Measurements from ENCODE around the gene NR2F2.

Gene NR2F2

DNA sequence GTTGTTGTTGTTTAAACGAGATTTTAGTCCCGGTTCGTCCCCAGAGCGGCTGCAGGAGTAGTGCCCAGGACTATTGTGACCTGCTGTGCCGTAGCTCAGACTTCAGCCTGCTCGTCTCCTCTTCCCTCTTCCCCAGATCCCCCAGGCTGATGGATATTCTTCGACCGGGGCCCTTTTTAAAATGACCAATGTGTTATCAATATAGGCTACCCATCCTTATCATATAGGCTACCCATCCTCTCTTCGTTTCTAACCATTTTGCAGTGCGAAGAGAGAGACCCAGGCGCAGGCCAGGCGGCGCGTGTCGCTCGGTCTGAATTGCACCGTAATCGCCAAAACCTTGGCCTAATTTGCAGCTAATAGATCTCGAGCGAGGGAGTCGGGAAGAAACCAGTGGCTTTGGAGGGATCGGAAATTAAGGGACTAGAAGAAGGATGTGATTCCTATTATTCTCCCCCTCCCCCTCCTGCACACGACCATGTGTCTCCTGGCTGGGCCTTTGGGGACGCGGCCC, 23.0 kb downstream of the NR2F2 start:
- DNase-seq (ENCODE audit: low read depth in 3 of 3): no peak

DNA sequence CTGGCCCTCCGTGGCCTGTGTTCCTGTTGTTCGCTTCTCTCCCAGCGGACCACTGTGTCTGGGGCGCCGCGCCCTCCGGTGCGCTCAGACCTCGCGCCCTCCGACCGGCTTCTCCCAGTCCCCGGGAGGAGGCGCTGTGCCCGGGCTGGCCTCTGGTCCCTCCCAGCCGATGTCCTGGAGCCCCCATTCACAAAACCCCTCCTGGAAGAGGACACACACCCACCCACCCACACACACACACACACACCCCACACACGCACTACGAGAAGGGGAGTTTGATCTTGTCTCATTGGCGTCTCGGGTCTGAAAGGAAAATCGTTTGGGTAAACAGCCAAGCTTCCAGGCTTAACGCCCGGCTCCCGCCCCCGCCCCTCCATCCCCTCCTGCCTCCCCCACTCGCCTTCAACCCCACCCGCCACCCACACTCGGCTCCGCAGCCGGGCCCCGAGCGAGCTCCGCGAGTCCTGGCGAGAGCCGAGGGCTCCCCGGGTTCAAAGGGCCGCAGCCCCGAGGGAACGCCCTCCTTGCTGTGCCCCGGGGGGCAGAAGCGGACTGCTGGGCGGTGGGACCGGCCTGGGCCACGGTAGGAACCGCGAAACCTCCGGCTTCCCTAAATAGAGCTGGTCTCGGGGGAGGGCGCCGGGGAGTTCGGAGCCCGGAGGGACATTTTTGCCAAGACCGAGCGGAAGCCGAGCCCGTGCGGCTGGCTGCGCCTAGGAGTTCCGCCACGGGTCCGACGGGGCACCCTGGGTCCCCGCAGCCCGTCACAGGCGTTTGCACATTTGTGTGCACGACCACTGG, 23.6 kb downstream of the NR2F2 start:
- DNase-seq (ENCODE audit: low read depth in 3 of 3): no peak

DNA sequence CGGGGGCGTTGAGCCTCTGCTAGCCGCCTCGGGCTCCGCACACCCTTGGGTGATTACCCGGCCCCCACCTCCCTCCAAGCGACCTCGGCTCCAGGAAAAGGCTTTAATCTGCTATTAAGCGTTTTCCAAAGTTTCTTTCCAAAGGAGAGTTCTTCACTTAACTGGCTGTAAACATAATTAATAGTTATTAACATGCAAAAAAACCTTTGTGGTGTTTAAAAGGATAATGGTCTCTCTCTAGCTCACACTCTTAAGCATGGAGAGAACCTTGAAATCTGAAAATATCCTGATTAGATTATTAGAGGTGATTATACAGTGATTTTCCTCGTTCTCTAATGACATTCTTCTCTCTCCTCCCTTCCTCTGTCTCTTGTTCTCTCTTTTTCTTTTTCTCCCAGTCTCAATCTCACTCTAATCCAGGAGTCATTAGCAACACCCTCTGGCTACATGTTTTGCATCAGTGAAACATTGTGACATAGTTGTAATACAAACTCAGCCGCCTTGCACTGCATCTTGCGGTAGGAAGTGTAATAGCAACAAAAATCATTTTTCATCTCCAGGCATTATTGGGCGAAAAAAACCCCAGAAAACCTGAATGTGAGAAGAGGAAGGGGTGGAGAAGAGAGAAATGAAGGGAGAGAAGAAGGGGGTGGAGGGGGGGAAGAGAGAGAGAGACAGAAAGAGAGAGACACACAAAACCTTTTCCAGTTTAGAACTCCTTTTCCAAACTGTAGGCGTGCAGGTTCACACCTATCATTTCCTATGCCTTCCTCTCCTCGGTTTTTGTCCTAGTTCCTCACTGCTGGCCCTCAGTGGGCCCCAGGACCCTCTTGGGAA, 24.4 kb downstream of the NR2F2 start:
- no peak for DNase-seq (ENCODE audit: low read depth in 3 of 3)

DNA sequence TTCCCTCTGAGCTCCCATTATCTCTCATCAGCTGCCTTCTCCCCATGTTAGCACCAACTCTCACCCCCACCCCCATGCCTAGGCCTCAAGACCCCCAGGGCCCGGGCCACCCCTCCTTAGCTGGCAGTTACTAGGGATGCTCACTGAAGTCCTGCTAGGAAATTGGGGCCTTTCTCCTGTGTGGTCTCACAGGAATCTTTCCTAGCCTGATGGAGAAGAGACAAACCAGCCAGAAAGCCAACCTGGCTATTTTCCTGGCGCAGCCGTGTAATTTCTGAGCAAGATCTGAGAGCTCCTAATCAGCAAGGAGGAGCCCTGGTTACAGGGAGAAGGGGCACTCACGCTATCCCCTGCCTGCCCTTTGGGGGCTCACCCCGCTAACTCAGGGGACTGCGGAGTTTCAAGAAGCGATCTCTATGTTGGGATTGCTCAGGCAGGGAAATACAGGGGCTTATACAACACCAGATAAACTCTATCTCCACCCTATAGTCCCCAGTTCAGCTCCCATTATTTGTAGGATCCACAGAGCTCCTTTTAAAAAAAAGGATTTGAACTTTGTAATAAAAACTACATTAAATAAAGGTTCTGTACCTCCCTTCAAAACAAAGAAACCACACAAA, 25.2 kb downstream of the NR2F2 start:
- DNase-seq (ENCODE audit: low read depth in 3 of 3): no peak

DNA sequence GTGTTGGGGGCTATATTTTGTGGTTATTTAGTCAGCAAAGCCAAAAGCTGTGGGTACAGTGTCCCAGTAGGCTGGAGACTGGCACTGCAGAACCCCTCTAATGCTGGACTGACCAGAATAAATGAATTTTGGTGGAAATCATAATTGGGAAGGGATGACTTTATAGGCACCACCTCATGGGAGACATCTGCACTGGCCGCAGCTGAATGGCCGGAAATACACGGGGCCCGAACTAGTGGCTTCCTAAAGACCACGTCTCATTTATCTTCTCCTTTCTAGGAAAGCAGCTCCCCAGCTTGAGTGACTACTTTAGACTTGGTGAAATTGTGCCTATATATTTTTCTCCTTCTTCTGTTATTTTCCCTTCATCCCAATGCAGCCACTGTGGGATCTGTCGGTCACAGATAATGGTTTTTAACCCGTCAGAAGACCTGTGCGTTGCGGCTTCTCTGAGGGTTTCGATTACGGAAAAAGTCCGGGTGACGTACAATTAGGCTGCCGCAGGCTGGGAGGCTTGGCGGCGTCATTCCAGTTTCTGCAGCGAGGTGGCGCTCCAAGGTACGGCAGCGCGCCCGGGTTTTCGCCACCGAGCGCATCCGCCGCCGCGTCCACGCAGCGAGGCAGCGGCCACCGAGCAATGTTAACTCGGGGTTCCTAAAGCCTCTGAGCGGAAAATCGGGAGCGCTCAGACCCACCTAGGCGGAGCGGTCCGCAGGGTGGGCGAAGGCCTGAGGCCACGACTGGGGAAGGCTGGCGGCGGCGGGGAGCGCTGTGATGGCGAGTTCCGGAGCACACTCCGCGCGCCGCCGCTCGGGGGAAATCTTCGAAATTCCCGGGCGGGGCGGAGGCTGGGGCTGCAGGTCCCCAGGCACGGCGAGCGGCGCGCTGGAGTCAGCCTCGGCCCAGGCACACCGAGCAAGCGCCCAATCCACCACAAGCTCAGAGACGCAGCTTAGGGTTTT, 26.3 kb downstream of the NR2F2 start:
- DNase-seq (ENCODE audit: low read depth in 3 of 3): peak; percentile 55 to 64 (median 62)

DNA sequence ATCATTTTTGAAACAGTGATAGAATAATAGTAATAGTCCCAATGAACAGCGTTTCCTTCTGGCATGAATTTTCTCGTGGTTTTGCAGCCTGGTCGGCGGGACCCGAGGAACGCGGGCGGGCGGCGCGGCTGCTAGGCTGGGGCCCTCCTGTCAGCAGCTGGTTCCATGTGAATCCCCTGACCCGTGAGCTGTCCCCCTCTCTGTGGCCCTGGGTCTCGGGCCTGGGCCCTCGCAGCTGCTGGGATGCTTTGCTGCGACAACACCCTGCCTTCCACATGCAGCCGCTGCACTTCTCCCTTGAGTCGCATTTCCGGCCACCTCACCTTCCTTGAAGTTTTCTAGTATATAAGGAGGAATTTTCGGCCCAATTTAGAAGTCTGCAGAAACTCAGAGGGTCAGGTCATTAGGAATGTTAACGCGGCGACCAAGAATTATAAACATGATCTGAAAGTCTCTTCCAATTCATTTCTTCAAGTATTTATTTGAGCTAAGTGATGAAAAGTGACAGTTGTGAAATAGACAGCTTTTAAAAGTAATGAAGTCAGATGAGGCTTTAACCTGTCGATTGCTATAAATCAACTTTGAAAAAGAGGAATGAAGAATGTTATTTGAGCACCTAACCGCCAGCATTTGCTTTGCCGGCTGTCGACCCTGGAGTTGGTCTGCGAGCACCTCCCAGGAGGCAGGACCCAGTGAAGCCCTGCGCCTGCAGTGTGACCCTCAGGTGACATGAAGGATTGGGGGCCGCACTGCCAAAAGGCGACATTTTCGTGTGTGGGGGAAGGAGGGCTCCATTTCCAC, 27.7 kb downstream of the NR2F2 start:
- DNase-seq (ENCODE audit: low read depth in 3 of 3): no peak

DNA sequence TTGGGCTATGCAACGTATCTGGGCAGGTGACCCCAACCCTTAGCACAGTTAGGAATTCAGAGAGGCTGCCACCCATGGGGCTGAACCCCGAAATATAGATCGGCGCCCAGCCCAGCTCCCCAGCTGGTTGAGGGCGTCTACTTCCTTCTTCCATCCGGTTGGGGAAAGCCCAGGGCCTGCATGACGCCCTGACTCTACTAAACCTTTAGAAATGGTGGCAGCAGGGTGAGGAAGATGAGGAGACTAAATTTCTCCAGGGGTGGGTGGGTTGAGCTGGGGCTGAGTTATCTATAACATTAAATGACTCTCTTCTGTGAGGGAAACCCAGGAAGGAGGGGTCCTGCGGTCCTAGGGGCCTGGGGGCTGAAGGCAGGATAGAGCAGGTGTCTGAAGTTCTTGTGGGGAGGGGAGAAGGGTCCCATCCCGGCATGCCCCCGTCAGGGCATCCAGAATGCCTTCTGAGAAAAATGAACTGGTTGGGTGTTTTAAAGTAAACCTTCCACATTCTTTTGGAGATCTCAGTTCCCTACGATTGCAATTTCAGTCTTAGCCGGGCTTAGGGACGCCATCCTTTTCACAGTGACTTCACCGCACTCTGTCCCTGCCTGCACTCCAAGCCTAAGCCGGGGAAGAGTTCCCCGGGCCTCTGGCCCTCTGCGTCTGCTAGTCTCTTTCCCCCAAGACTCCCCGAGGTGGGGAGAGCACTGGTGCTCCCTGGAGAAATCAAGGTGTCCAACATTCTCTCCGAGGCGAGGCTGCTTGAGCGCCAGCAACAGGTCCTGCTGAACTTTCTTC, 28.5 kb downstream of the NR2F2 start:
- DNase-seq (ENCODE audit: low read depth in 3 of 3): no peak

DNA sequence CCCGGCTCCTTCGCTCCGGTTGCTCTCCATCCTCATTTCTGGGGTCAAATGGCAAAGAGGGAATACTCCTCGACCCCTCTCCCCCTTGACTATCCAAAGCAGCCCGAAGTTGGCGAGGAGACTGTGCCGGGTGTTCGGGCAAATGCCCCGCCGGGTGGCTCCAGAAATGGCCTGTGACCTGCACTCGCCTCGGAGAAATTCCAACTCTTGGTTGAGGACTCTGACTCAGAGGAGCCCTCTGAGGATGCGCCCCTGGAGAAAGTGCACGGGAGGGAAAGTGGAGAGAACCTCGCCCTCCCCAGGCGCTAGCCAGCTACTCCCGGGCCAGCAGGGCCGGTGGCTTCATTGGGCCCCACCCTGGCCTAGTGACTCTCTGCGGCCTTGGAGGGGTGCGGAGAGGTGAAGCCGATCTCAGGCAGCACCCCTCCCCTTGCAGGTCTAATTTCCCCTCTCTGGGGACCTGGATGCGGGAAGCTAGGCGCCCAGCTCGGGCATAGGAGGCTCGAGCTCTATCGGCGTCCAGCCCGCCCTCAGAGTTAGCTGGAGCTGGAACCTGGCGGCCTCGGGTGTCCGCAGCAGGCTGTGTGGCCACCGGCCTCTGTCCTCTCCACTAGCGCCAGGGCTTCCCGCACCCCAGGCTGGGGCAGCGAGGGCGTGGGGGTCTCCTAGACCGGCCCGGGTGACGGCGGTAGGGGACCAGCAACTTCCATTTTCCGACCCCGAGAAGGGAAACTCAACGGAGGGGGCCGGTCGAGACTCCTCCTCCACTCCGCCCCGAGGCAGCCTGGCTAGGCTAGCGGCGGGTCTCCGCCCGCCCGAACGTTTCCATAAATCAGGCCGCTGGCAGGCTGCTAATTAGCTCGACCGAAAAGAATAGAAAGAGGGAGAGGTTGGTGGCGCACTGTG, 29.4 kb downstream of the NR2F2 start:
- DNase-seq (ENCODE audit: low read depth in 3 of 3): no peak

DNA sequence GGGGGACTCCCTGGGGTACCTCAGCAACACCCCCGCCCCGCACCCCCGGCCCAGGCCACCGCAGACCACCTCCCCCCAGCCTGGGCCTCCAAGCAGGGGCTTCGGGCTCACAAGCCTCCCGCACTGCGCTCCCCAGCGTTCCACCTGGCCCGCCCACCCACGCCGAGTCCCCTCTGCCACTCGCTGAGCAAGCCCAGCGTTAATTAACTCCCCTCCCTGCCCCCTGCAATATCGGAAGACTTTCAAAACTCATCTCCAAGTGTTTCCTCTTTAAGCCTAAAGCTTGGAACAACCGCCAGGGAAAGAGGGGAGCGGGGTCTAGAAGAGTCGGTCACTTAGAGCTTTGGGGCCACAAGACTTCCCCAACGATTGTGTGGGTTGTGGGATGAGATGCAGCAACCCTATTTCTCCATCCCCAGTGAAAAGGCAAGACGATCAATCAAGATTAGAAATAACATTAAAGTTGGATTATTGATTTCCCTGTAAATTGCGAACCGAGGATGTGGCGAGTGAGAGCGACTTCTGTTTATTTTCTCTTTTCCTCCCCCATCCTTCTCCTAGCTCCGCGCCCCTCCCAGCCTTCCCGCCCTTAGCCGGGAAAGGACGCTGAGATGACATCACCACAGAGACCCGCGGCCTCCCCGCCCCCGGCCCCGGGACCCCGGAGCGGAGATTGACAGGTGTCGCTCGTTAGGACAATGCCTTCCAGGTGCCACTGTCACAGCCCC, 30.2 kb downstream of the NR2F2 start:
- DNase-seq (ENCODE audit: low read depth in 3 of 3): no peak

DNA sequence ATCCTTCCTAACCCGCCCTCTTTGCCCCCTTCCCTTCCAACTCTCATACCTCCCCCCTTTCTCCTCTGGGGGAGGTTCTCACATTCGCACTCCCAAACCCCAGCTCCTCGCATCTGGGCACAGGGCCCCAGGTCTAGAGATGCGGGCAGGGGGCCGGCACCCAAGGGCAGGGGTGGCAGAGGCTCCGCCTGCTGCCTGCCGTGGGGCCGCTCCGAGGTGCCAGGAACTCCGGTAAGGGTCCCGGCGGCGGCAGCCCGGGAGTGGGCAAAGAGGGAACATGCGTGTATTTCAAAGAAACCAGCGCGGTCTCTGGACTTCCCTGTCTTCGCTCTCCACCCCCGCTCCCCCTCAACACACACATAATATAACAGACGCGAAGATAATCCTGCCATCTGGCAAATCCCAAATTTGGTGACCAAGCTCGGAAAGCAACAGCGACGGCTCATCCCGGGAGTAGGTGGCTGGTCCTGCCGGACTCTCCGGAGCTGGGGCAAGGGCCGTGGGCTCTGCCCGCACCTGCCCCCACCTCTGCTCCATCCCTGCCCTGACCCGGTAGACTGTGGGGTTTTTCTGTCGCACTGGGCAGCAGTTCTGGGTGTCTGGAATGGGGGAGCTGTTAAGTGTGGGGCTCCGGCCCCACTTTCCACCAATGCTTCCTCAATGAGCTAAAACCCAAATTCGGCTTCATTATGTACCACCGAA, 31.0 kb downstream of the NR2F2 start:
- no peak for DNase-seq (ENCODE audit: low read depth in 3 of 3)

DNA sequence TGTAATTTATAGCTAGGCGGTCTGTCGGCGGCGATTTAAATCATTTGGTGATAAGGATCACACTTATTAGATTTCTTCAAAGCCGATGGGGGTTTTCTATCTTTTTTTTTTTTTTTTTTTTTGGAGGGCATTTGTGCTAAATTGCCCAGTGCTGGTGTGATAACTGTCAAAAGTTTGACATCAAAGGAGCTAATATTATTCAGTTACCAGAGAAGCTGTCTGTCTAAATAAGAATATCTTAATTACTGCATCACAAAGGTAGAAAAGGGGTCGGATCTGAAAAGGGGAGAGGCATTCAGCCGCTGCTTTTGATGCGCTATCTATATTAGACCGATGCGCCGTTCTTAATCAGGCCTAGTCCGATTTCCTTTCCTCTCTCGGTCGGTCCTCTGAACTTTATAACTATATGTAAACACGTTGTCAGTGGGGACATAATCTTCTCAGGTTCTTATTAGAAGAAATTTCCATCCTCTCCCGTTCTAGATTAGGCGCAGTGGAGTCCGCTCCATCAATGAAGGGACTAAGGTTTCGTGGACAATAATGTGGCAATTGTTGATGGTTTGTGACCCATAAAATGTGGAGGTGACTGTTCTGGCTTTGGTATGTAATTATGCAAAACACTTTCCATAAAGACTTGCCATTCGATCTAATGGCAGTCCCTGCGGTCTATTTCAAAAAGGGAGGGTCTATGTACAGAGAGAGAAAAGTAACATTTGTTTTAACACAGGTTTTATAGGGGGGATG, 31.7 kb downstream of the NR2F2 start:
- no peak for DNase-seq (ENCODE audit: low read depth in 3 of 3)

DNA sequence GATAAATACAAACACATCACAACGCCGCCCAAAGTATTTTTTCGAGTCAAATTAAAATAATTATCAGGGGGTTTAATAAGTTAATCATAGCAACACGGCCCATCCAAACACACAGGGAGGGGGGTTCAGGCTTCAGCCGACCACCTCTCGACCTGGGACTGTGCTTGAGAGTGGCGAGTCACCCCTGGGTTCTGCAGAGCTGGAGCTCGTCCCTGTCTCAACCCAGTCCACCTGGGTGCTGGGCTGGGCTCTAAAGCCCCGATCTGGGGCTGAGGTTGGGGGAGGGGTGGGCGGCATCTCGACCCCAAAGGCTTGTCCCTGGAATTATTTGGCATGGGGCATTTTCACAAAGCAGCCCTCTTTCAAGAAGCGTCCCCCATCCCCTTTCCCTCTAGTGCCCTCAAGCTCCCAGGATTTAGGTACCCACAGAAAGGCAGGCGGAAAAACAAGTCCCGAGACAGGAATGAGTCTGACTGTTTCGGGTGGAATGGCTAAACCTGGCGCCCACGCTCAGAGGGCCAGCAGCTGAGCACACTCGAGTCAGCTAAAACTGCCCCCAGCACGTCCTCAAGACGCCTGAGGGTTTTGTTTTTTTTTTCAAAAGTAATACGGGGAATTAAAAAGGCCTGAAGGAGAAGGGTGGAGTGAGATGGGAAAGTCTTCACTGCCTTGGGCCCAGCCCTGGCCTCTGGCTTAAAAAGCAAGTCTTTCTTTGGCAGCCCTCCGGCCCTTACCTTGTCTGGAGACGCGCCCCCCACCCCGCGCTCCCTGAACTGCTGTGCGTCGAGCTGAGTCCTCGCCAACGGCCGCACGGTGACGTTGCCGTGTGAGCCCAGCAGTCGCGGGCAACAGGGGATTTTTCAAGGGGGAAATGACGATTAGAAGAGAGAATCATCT, 32.5 kb downstream of the NR2F2 start:
- no peak for DNase-seq (ENCODE audit: low read depth in 3 of 3)

DNA sequence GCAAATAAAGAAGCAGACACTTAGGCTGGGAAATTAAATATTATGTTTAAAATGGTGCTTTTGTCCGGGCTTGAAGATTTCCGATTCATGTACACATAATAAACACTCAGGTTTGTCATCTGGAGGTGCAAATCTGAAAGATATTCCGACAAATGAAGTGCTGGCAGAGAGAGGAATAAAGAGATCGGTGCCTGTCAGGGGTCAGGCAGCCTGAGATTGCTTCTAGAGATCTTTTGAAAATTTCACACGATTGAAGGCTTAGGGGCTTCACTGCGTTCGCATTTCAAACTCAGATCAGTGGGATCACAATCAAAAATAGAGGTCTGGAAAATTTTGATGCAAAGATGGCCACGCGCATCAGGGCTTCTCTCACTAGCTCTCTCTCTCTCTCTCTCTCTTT, 33.2 kb downstream of the NR2F2 start:
- no peak for DNase-seq (ENCODE audit: low read depth in 3 of 3)

DNA sequence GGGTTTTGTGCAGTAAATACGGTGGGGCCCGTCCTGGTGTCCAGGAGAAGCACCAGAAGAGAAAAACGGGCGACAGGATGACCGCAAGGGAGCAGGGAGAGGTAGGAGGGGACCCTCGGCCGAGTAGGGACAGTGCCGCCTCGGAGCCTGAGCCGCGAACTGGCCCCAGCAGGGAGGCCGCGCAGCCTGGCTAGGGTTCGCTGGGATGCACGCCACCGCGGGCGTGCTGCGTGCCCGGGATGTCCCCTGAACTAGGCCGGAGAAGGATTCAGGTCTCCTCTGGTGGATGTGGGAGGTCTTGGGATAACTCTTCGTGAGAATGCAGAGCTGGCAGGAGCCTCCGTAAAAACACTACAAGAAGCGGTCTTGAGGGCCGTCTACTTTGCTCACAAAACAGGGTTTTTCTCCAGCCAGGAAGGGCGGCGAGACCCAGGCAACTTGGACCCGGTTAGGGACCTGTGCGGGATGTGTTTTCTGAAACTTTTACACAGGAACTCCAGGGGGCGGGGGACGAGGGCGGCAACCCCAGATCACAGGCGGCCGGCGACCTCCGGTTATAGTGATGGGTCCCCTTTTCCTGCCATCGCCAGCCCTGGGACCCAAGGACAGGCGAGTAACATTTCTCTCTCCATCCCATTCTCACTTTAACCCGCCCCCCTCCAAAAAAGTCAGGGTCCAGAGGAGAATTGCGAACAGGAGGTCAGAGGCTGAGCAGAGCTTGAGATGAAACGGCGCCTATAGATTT, 35.5 kb downstream of the NR2F2 start:
- no peak for DNase-seq (ENCODE audit: low read depth in 3 of 3)

DNA sequence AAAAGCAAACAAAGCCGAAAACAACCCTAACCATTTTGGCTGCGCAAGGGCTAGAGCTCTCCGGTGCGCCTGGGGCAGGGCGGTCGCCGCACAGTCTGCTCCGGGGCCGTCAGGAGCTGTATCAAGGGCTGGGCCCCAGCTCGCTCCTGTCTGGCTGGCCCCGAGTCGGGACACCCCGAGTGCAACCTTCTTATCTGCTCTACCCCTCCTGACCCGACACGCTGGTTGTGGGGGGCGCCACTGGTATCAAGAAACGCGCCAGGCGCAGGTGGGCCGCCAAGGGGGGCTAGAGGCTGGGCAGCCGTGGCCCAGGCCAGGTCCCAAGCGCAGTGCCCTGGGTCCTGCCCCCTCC, 36.0 kb downstream of the NR2F2 start:
- DNase-seq (ENCODE audit: low read depth in 3 of 3): no peak

All from stimulated activated CD4-positive, alpha-beta T cell treated with anti-CD3 and anti-CD28 coated beads, TNF-alpha, amount 100 ng/mL, for 48 hours (primary cell).